Fibroblast of skin of scalp (primary cell): Measurements from ENCODE around the gene DUSP9.

Source experiments
- DNase-seq: peaks from one replicate; pipeline ENCODE4 v3.0.0-alpha.2; 2013

The DUSP9 gene

GRCh38 chrX:153637121-153638040 lies 9.6 kb upstream of the DUSP9 start:
- DNase-seq = no peak

GRCh38 chrX:153638041-153638371 lies 9.0 kb upstream of the DUSP9 start:
- DNase-seq = no peak

- no peak for DNase-seq
Measured at GRCh38 chrX:153638436-153639176, 8.4 kb upstream of the DUSP9 start.

- DNase-seq = no peak
Measured at GRCh38 chrX:153639177-153640044, 7.6 kb upstream of the DUSP9 start.

- no peak for DNase-seq
Measured at GRCh38 chrX:153640045-153640686, 6.8 kb upstream of the DUSP9 start.

GRCh38 chrX:153640736-153641575 lies 6.0 kb upstream of the DUSP9 start:
- DNase-seq = no peak

DNA sequence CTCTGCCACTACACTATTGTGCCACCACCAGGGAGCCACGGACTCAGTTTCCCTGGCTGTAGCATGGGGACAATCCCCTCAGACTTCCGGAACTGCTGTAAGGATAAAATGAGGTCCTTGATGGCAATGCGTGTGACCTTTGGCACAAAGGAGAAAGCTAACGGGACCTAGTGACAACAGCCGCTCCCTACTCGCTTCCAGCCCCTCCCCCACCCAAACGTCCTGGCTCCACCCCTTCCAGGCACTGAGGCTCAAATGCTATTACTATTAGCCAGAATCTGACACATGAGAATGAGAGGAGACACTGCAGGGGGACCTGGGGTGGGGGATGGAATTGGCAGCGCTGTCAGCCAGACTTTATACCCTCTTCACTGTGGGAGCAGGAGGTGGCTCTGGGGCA lies 5.4 kb upstream of the DUSP9 start:
- no peak for DNase-seq

- DNase-seq = no peak
Measured at GRCh38 chrX:153642051-153642654, 4.8 kb upstream of the DUSP9 start.

- DNase-seq = no peak
Measured at GRCh38 chrX:153642655-153643430, 4.2 kb upstream of the DUSP9 start.

GRCh38 chrX:153643431-153644351 lies 3.3 kb upstream of the DUSP9 start:
- DNase-seq = no peak

DNA sequence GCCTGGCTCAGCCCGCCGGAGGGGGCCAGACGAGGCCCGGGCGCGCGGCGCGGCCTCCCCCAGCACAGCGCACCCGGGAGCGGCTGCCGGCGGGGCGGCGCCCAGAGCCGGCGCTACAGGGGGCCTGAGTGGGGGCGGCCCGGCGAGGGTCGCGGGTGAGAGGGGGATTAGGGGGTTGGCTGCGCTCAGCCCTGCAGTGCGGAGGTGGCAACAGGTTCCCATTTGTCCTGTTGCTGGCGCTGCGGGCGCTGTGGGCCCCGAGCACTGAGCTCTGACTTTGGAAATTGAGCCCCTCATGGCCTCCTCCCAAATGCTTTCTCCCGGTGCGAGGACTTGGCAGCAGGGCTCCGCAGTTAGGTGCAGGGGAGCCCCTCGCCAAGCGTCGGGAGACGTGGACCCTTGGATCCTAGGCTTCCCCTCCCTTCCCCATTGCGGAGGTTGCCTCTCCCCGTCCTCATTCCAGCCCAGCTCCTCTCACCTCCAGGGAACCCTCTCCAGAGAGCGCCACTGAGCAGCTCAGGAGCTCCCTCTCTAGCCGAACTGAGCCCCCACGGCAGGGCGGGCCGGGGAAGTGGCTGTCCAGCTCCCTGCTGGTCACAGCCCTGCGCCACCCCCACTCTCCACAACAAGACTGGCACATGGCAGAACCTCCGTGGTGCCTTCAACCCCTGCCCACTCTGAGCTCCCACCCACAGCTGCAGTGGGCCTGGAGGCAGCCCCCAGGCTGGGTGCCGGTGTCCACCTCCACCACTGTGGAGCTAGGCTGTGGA lies 2.5 kb upstream of the DUSP9 start:
- no peak for DNase-seq

DNA sequence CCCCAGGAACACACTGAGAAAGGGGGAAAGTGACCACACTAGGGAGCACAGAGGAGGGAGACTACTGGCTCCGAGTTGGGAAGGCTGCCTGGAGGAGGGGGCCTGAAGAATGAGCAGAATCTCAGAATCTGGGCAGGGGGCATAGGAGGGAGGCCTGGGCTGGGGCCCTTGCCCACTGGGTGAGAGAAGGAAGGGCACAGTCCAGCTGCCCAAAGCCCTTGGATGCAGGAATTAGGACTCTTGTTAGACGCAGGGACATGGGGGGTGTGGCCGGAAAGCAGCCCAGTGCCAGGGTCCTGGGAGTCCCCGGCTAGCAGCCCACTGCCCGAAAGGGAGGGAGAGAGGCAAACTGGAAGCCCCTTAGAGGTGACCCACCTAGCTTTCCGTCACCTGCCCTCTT lies 1.9 kb upstream of the DUSP9 start:
- no peak for DNase-seq

DNA sequence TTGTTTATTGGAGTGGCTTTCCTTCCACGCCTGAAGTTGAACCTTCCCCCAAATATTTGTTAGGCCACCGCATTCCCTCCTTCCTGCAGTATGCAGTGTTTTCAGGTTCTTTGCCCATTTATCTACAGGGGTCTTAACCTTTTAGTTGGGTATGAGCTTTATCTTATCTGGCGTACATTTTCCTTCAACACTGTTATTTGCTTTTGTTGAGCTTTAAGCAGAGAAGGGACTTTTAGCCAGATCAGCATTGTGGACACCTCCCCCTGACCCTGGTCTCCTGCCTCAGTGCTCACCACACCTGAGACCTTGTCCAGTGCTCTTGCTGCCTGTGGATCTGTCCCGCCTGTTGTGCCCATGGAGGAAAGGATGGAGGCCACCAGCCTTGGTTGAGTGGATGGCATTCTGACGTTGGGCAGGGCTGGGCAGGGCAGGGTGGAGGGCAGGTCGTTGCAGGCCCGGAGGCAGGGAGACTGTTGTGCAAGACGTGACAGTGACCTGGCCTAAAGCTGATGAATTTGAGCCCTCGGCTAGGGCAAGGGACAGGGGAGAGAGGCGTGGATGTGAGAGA lies 998 bp upstream of the DUSP9 start:
- DNase-seq = no peak

GRCh38 chrX:153647461-153648357 lies 706 bp downstream of the DUSP9 start:
- no peak for DNase-seq

DNA sequence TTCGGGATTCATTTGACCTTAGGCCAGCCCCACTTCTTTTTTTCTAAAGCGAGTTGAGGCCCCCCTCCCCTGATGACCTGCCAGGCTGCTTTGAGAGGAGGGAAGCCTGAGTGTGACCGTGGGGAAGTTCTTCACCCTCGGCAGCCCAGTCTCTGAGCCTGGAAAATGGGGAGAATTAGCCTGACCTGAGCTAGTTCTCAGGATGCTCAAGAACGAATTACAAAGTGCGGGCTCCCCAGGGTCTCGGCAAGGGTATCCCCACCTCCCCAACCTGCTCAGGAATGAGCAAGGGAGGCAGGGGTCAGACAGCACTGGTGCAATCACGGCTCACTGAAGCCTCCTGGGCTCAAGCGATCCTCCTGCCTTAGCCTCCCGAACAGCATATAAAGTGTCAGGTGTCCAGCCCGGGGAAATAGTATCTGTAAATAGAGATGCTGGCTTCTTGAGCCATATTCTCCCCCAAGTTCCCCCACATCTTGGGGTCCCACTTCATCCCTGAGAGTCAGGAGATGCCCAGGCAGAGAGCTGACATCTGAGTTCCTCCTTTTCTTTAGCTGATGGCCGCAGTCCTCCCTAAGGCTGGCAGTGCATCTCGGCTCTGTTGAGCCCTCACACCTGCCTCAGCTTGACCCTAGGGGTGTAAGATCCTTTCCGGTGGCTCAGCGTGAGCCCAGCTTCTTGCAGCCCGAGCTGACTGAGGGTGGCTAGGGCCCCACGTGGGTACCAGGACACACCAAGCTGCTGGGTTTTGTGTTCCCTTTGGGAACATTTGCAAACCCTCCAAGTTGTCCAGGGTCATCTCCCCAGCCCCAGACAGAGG lies 1.6 kb downstream of the DUSP9 start:
- no peak for DNase-seq
